CD14-positive monocyte (primary cell): ENCODE data around the gene KIF4A. TPM values are rescaled to one million over a fixed set of nuclear protein-coding genes. Genes with fewer than 3 reads are reported as not detected.

ENCODE experiments used
- DNase-seq, 3 donors: peaks; one replicate each; pipeline ENCODE4 v3.0.0-alpha.2; 2011 to 2022
- H2AFZ ChIP-seq: 2 replicates; pipeline ENCODE4 v1.6.0; 2012; ENCODE audit warnings: mild to moderate bottlenecking, low read depth, low read length, inconsistent platforms; ENCODE audit not compliant: insufficient read depth, poor library complexity, severe bottlenecking
- H3K27ac ChIP-seq, 2 donors: 1 replicate in 1 of 2; 2 replicates in 1 of 2; pipeline ENCODE4 v1.5.1; 2012 to 2013; ENCODE audit warnings: low read length in 2 of 2, control low read depth in 1 of 2, inconsistent platforms in 1 of 2, low read depth in 1 of 2, mild to moderate bottlenecking in 1 of 2
- H3K27me3 ChIP-seq, 2 donors: one replicate each; pipeline versions ENCODE4 v1.6.0 to v1.6.1; 2011 to 2013; ENCODE audit warnings: low read length in 2 of 2; ENCODE audit not compliant: control insufficient read depth in 2 of 2, insufficient read depth in 2 of 2
- H3K36me3 ChIP-seq, 2 donors: replicated peaks in 1 of 2; 1 replicate in 1 of 2; 2 replicates in 1 of 2; pipeline versions ENCODE4 v1.5.1 to v1.6.1; 2012 to 2013; ENCODE audit warnings: low read length in 2 of 2, control low read depth in 1 of 2, inconsistent platforms in 1 of 2, mild to moderate bottlenecking in 1 of 2; ENCODE audit not compliant: insufficient read depth in 2 of 2, control insufficient read depth in 1 of 2
- H3K4me1 ChIP-seq, 2 donors: 1 replicate in 1 of 2; 2 replicates in 1 of 2; pipeline versions ENCODE4 v1.5.1 to v1.6.1; 2012 to 2013; ENCODE audit warnings: low read length in 2 of 2, control low read depth in 1 of 2, inconsistent platforms in 1 of 2, mild to moderate bottlenecking in 1 of 2, moderate library complexity in 1 of 2; ENCODE audit not compliant: insufficient read depth in 2 of 2, control insufficient read depth in 1 of 2
- H3K4me2 ChIP-seq: replicated peaks from 2 replicates; pipeline ENCODE3; 2012; ENCODE audit warnings: low read length, moderate library complexity, mild to moderate bottlenecking; ENCODE audit not compliant: poor library complexity, severe bottlenecking; ENCODE audit errors: extremely low read depth
- H3K4me3 ChIP-seq, 3 experiments: fragments of 200-600 bp in 1 of 3; sonication (generic) in 1 of 3; replicated peaks in 1 of 3; 1 replicate in 2 of 3; 2 replicates in 1 of 3; pipeline ENCODE4 v1.5.1; 2011 to 2013; ENCODE audit warnings: low read length in 3 of 3, mild to moderate bottlenecking in 3 of 3, control low read depth in 2 of 3, low read depth in 2 of 3, inconsistent platforms in 1 of 3, moderate library complexity in 1 of 3
- H3K79me2 ChIP-seq: 2 replicates; pipeline ENCODE4 v1.6.0; 2012; ENCODE audit warnings: mild to moderate bottlenecking, control low read depth, inconsistent platforms, low read length, moderate library complexity; ENCODE audit not compliant: insufficient read depth
- H3K9ac ChIP-seq: 2 replicates; pipeline ENCODE4 v1.6.0; 2017; ENCODE audit warnings: low read length, mild to moderate bottlenecking; ENCODE audit not compliant: insufficient read depth, poor library complexity, severe bottlenecking
- H3K9me3 ChIP-seq, 2 donors: replicated peaks in 1 of 2; 1 replicate in 1 of 2; 2 replicates in 1 of 2; pipeline versions ENCODE4 v1.5.1 to v1.6.1; 2012 to 2013; ENCODE audit warnings: low read length in 2 of 2, control low read depth in 1 of 2; ENCODE audit not compliant: control insufficient read depth in 1 of 2, insufficient read depth in 1 of 2
- H4K20me1 ChIP-seq: 2 replicates; pipeline ENCODE4 v1.6.0; 2012; ENCODE audit warnings: mild to moderate bottlenecking, low read length, control low read depth, moderate library complexity; ENCODE audit not compliant: insufficient read depth
- H3K27ac Mint-ChIP-seq, 7 donors: one replicate each; pipeline ENCODE4 v1.8.0; 2020; ENCODE audit warnings: mild to moderate bottlenecking in 7 of 7, mixed read lengths in 7 of 7, moderate library complexity in 6 of 7, inconsistent platforms in 2 of 7
- H3K27me3 Mint-ChIP-seq, 3 donors: one replicate each; pipeline ENCODE4 v1.8.0; 2021 to 2022; ENCODE audit warnings: low read depth in 3 of 3, mild to moderate bottlenecking in 3 of 3, mixed read lengths in 3 of 3, moderate library complexity in 3 of 3, inconsistent platforms in 1 of 3
- H3K36me3 Mint-ChIP-seq, 2 donors: one replicate each; pipeline ENCODE4 v1.8.0; 2020; ENCODE audit warnings: mixed read lengths in 2 of 2, inconsistent platforms in 1 of 2, mild to moderate bottlenecking in 1 of 2
- H3K4me1 Mint-ChIP-seq: one replicate; pipeline ENCODE4 v1.8.0; 2020; ENCODE audit warnings: mild to moderate bottlenecking, mixed read lengths
- H3K4me3 Mint-ChIP-seq, 2 donors: one replicate each; pipeline ENCODE4 v1.8.0; 2020; ENCODE audit warnings: mild to moderate bottlenecking in 2 of 2, mixed read lengths in 2 of 2, moderate library complexity in 1 of 2
- H3K9me3 Mint-ChIP-seq, 7 donors: one replicate each; pipeline ENCODE4 v1.8.0; 2020 to 2022; ENCODE audit warnings: mixed read lengths in 7 of 7, mild to moderate bottlenecking in 6 of 7, moderate library complexity in 6 of 7, inconsistent platforms in 2 of 7
- CTCF ChIP-seq: fragments of 200-600 bp; IDR thresholded peaks from one replicate; pipeline ENCODE4 v1.8.0; 2022; ENCODE audit warnings: antibody characterized with exemption, mild to moderate bottlenecking
- WGBS: methylation state at CpG from one replicate; pipeline ENCODE4 v1.1.5; 2013; ENCODE audit warnings: missing lambda C conversion rate; ENCODE audit not compliant: insufficient coverage; 5-methylcytosine and 5-hydroxymethylcytosine counted together
- intact Hi-C, 2 donors: fragments of 100-400 bp; cut with micrococcal nuclease; formaldehyde crosslinking; loops; one replicate each; pipeline versions ENCODE4 v1.15.0 to v1.15.1; 2023
- polyA plus RNA-seq, 3 donors: library from polyadenylated mRNA; depleted of rRNA in 1 of 3; unstranded in 2 of 3; stranded (reverse) in 1 of 3; fragments of 300-500 nt in 2 of 3; fragments of >200 nt in 1 of 3; fragmentation: Illumina TruSeq in 2 of 3; gene quantifications; 1 replicate in 2 of 3; 2 replicates in 1 of 3; pipeline ENCODE4 v1.2.3, GENCODE V29; 2012 to 2021

Gene KIF4A
- polyA plus RNA-seq, 3 donors, result 0.03 TPM; not detected in 2

- no peak overlapping the region for H3K4me2 ChIP-seq
- Mint-ChIP-seq H3K4me3 (no peak overlapping the region), H3K27ac (peak overlapping the region in 1 of 7 donors; percentile 31), H3K27me3 (no peaks in the 10 kb centered on the region), H3K4me1 (no peaks in the 10 kb centered on the region), H3K36me3 (peaks cover 37 to 38% of the 10 kb centered on the region in 2 donors), H3K9me3 (no peaks in the 10 kb centered on the region)
- no peaks in the 10 kb centered on the region for H4K20me1 ChIP-seq
- H3K4me1 ChIP-seq, result no peaks in the 10 kb centered on the region
- no peak for TF ChIP-seq CTCF
- H2AFZ ChIP-seq, result no peak overlapping the region
- no peaks in the 10 kb centered on the region for H3K9me3 ChIP-seq
- intact Hi-C loops, result no loop called here
- H3K36me3 ChIP-seq, result peaks cover 4 to 35% of the 10 kb centered on the region in 2 donors
- no peak for DNase-seq
- no peaks in the 10 kb centered on the region for H3K27me3 ChIP-seq
- no peaks in the 10 kb centered on the region for H3K79me2 ChIP-seq
- no peak overlapping the region for H3K4me3 ChIP-seq
- no peak overlapping the region for H3K27ac ChIP-seq
- WGBS, result no CpG with 5 or more reads among the region's 3 CpGs
- H3K9ac ChIP-seq, result no peak overlapping the region
These were observed 11.8 kb downstream of the KIF4A start for GRCh38 chrX:70301716-70302115.

DNA sequence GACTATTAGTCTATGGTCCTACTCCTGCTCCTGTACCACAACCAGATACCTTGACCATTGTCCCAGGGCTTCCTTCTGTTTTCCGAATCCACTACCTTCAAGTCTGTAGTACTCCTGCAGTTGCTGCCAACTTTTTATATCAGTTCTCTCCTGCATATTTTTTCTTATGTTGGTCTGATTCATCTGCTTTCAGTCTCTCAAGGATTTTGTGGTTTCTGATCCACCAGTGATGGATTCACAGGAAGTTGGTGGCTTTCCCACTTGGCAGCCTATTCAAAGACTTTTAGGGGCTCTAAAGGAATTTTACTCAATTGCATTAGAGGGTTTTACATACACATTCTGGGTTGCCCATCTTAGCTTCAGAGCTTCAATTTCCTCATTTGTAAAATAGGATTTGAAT lies 23.6 kb downstream of the KIF4A start:
- Mint-ChIP-seq H3K36me3 (peaks cover 20 to 25% of the 10 kb centered on the region in 2 donors), H3K4me1 (no peaks in the 10 kb centered on the region), H3K27me3 (peaks cover 0 to 4% (median 0%) of the 10 kb centered on the region in 3 donors), H3K9me3 (peaks cover 0 to 2% (median 0%) of the 10 kb centered on the region in 7 donors), H3K4me3 (no peak overlapping the region), H3K27ac (no peak overlapping the region)
- Histone ChIP-seq H4K20me1 (no peaks in the 10 kb centered on the region), H3K4me3 (no peak overlapping the region), H3K4me2 (no peak overlapping the region), H2AFZ (no peak overlapping the region), H3K27me3 (no peaks in the 10 kb centered on the region), H3K4me1 (no peaks in the 10 kb centered on the region), H3K36me3 (peaks cover 0 to 9% of the 10 kb centered on the region in 2 donors), H3K9me3 (no peaks in the 10 kb centered on the region), H3K27ac (no peak overlapping the region), H3K79me2 (no peaks in the 10 kb centered on the region), H3K9ac (no peak overlapping the region)
- no peak for DNase-seq
- TF ChIP-seq CTCF, result no peak
- intact Hi-C loops, result no loop called here
- no CpG with 5 or more reads among the region's 1 CpG for WGBS
